Esophagus squamous epithelium (tissue), 4 donors: ENCODE measurements around the gene IQSEC3.

Experiments
- CTCF ChIP-seq, 6 experiments: fragments of 450-650 bp in 4 of 6; fragments of 200-600 bp in 2 of 6; sonication (generic) in 2 of 6; IDR thresholded peaks; one replicate each; pipeline ENCODE4 v1.5.1; 2016 to 2019; ENCODE audit warnings: antibody characterized with exemption in 6 of 6, mild to moderate bottlenecking in 4 of 6, moderate library complexity in 4 of 6
- POLR2A ChIP-seq, 4 donors: fragments of 450-650 bp; IDR thresholded peaks; one replicate each; pipeline ENCODE4 v1.6.1; 2017; ENCODE audit warnings: antibody characterized with exemption in 4 of 4, mild to moderate bottlenecking in 4 of 4, moderate library complexity in 3 of 4

GRCh38 chr12:109446-109845, 42.9 kb downstream of the IQSEC3 start:
- TF ChIP-seq CTCF (IDR thresholded peaks at IDR 0.05) (no peak), POLR2A (IDR thresholded peaks at IDR 0.05) (no peak)
